RKO (cell line): ENCODE data around the gene ARFGEF2.

Experiments used
- DNase-seq: peaks from one replicate; pipeline ENCODE4 v3.0.0-alpha.2; 2016; ENCODE audit warnings: low spot score

Gene ARFGEF2

GRCh38 chr20:48898896-48899530 is 22.5 kb upstream of the ARFGEF2 start:
- no peak for DNase-seq

- no peak for DNase-seq
Measured at GRCh38 chr20:48899881-48900280, 21.6 kb upstream of the ARFGEF2 start.

- no peak for DNase-seq
Measured at GRCh38 chr20:48901326-48901725, 20.2 kb upstream of the ARFGEF2 start.

GRCh38 chr20:48903705-48904104 is 17.8 kb upstream of the ARFGEF2 start:
- no peak for DNase-seq

- DNase-seq, result peak; percentile 79
Measured at GRCh38 chr20:48904566-48905296, 16.8 kb upstream of the ARFGEF2 start.

GRCh38 chr20:48905297-48905647 is 16.2 kb upstream of the ARFGEF2 start:
- no peak for DNase-seq

GRCh38 chr20:48906221-48906877 is 15.2 kb upstream of the ARFGEF2 start:
- DNase-seq, result no peak

GRCh38 chr20:48908656-48909319 is 12.7 kb upstream of the ARFGEF2 start:
- DNase-seq, result no peak

- DNase-seq, result no peak
Measured at GRCh38 chr20:48909910-48910309, 11.6 kb upstream of the ARFGEF2 start.

- no peak for DNase-seq
Measured at GRCh38 chr20:48910347-48910781, 11.1 kb upstream of the ARFGEF2 start.

GRCh38 chr20:48912065-48912464 is 9.4 kb upstream of the ARFGEF2 start:
- DNase-seq, result no peak

GRCh38 chr20:48916699-48917098 is 4.8 kb upstream of the ARFGEF2 start:
- no peak for DNase-seq

- DNase-seq, result no peak
Measured at GRCh38 chr20:48919336-48919881, 2.1 kb upstream of the ARFGEF2 start.

- DNase-seq, result no peak
Measured at GRCh38 chr20:48919882-48920526, 1.5 kb upstream of the ARFGEF2 start.

- no peak for DNase-seq
Measured at GRCh38 chr20:48920527-48921167, 864 bp upstream of the ARFGEF2 start.

GRCh38 chr20:48921883-48922820 is 641 bp downstream of the ARFGEF2 start:
- DNase-seq, result peak; percentile 70

GRCh38 chr20:48923149-48923718 is 1.7 kb downstream of the ARFGEF2 start:
- no peak for DNase-seq

- no peak for DNase-seq
Measured at GRCh38 chr20:48924756-48925109, 3.2 kb downstream of the ARFGEF2 start.

GRCh38 chr20:48926267-48926666 is 4.8 kb downstream of the ARFGEF2 start:
- no peak for DNase-seq

- no peak for DNase-seq
Measured at GRCh38 chr20:48926821-48927220, 5.3 kb downstream of the ARFGEF2 start.
